ENCODE results near the gene SSNA1.
A peak's percentile ranks its signal among the peaks of the same experiment; 100 is the strongest.

SSNA1 gene

GRCh38 chr9:137184881-137185660 is 3.4 kb upstream of the SSNA1 start:
- DNase-seq: no peak

GRCh38 chr9:137185921-137186320 is 2.6 kb upstream of the SSNA1 start:
- no peak for DNase-seq

DNA sequence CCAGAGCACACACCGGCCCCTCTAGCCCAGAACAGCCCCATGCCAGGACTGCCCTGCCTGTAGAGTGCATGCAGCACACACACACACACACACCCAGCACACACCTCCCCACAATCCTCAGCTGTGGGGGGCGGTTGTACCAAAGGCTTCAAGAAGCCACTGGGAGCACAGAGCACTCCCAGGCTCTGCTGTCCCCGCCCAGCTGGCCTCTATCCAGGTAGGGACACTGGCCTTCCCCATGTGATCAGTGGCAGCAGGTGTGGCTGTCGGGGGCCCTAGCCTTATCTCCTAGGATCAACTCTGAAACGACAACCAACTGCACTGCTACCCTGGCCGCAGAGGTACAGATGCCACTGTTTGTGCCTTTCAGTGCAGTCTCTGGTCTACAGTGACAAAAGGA is 2.1 kb upstream of the SSNA1 start:
- DNase-seq: no peak

- DNase-seq: no peak
Observed at GRCh38 chr9:137187386-137187785, 1.1 kb upstream of the SSNA1 start.

DNA sequence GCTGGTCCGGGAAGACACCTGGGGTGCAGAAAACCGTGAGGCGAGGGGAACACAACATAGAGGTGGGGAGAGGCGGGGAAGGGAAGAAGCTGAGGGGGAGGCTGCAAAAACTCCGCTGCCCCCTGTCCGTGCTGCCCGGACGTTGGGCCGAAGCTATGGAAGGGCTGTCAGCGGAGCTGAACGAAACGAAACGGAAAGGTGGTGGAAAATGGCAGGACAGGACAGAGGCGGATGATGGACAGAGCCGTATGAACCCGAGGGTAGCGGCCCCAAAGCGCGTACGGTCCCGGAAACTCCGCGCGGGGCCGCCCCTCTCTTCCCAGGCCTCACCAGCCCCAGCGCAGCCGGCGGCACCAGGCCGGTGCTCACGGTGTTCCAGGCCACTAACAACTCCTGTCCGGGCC is 388 bp upstream of the SSNA1 start:
- DNase-seq: no peak

DNA sequence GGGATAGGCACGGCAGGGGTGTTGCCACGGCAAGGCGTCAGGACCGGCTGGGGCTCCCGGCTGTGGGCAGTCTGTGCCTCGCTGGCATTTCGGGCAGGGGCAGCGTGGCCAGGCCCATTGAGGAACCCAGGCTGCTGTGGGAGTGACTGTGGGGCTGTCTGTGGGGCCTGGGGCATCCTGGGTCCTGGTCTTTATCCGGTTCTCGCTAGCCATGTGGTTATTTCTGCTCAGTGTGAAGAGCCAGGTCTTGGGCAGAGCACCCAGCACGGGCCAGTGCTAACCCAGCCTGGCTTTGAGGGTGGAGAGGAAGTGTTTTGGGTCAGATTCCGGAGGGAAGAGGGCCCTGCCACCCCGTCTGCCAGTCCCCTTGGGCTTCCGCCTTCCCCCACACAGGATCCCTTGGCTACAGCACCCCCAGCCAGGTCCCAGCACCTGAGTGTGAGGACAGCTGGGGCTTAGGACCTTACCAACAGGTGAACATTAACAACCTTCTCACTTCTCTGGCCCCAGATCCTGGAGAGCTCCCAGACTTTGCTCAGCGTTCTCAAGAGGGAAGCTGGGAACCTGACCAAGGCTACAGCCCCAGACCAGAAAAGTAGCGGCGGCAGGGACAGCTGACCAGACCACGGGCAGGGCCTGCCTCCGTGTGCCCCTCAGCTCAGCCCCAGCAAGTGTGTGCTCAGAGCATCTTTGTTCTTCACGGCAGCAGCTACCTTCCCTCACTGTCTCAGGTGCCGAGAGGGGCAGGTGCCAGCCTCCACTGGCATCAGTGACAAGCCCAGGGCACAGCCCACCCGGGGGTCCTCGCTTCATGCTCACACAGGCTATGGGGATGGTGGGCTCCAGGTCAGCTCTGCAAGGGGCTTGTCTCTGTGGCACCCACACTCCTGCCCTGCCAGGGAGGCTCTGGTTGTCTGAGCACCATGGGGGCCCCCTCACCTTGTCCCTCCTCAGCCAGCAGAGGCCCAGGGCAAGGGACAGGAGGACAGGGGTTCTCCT is 1.1 kb downstream of the SSNA1 start:
- no peak for DNase-seq

- DNase-seq: no peak
Observed at GRCh38 chr9:137190315-137190856, 1.9 kb downstream of the SSNA1 start.

DNA sequence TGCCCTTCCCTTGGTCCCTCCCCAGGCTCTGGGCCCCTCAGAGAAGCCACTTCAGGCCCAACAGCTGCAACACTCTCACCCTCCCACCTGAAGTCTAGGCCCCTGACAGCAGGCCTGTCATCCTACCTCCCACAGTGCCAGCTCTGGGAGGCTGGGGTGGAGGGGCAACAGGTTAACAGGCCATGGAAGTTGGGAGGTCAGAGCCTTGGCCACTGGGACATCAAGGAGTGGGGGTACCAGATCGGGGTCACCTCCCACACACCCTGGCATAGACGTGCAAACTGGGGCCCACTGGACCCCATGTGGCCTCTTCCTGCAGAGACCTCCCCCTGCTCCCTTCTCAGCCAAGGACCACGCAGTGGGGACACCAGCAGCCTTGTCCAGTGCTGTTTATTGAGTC is 2.8 kb downstream of the SSNA1 start:
- no peak for DNase-seq

- no peak for DNase-seq
Observed at GRCh38 chr9:137191691-137192447, 3.4 kb downstream of the SSNA1 start.

GRCh38 chr9:137192448-137192780 is 3.9 kb downstream of the SSNA1 start:
- DNase-seq: no peak

- DNase-seq: no peak
Observed at GRCh38 chr9:137192859-137193258, 4.4 kb downstream of the SSNA1 start.

DNA sequence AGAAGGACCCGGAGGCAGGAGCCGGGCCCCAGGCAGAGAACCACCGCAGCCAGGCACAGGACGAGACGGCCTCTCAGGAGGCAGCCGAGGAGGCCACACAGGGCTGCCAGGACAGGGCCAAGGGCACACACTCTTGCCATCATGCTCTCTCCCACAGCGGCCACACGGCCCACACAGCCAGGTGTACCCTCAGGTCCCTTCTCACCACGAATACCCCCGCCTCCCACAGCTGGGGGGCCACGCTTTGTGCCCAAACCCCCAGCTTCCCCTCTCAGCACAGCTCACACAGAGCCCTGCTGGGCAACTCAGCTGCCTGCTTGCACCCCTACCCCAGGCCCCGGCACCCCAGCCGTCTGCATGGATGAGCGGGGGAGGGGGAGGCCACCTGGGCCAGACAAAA is 5.3 kb downstream of the SSNA1 start:
- no peak for DNase-seq

DNA sequence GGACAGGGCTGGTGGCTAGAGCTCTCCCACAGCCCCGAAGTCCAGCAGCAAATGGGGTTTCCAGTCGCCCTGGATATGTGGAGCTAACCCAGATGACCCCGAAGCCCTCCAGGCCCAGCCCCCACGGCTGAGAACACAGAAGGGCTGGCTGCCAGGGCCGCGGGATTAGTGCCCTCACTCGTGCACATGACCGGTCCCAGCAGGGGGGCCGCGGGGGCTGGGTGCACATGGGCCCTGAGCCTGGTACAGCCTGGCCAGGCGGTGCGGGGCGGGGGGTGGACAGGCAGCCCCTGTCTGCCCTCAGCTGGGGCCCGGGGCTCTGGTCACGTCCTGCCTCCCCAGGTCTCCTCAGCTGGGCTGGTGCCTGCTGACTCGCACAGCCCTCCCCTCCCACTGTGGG is 5.9 kb downstream of the SSNA1 start:
- no peak for DNase-seq

DNA sequence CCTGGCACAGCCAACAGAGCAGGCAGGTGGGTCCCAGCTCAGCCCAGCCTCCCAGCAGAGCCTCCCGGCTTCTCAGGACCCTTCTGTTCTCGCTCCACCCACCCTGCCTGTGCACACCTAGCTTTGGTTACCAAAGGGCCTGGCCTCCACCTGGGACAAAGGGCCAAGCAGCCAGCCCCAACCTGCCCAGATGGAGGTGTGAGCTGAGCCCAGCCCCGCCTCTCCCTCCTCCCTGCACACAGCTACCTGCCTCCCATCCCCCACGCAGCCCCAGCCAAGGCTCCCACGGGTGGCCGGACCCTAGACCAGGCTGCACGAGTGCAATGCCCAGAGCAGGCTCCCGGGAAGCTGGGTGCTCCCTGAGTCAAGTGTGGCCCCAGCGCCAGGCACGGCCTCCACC is 6.4 kb downstream of the SSNA1 start:
- no peak for DNase-seq

GRCh38 chr9:137195525-137196220 is 7.2 kb downstream of the SSNA1 start:
- DNase-seq: no peak

GRCh38 chr9:137198051-137198901 is 9.8 kb downstream of the SSNA1 start:
- no peak for DNase-seq

GRCh38 chr9:137198902-137199283 is 10.4 kb downstream of the SSNA1 start:
- no peak for DNase-seq

DNA sequence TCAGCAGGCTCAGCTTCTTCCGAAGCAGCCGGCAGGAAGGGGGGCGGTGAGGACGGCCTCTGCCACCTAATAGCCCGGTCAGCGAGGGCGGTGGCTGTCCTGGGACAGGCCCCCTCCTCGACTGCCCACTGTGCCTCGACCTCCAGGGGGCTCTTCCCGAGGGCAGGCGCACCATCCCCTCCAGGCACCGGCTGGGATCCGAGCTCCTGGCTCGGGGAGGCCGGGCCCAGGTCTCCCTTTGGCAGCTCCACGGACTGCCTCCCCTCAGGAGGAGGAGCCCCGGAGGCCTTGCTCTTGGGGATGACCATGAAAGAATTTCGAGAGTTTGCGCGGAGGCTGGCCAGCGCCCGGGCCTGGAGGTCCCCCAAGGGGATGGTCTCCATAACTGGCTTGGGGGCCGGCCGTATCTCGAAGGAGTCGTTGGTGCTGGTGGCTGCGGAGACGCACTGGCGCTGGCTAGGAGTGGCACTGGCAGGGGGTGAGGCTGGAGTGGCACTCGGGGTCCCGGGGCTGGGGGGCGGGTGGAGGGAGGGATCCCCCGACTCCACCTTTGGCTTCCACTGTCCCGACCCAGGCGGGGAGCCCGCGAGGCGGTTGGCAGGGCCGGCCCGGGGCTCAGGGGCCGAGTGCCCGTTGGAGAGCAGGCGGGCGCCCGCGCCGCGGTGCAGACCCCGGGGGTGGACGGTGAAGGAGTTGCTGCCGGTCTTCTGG is 11.1 kb downstream of the SSNA1 start:
- DNase-seq: no peak

GRCh38 chr9:137200311-137201204 is 12.1 kb downstream of the SSNA1 start, which contains the start of gene TPRN:
Gene TPRN, minus strand, starts transcription at chr9:137200741. Its CDS starts 30 bp downstream, at chr9:137200711.
- peak; percentile 96 for DNase-seq

Data from activated T-cell treated with anti-CD3 and anti-CD28 coated beads, Interleukin-2, amount 50 U/mL, for 1 hour (primary cell).